Liver (tissue), 9 donors: Measurements from ENCODE around the gene DLGAP4. TPM values are rescaled to one million over a fixed set of nuclear protein-coding genes. Genes with fewer than 3 reads are reported as not detected.

Experiments used
- DNase-seq: peaks from one replicate; pipeline ENCODE4 v3.0.0-alpha.2; 2017; ENCODE audit warnings: low spot score
- H3K27ac ChIP-seq, 2 donors: one replicate each; pipeline ENCODE4 v1.7.0; 2013; ENCODE audit warnings: inconsistent platforms in 2 of 2, low read length in 2 of 2, control low read depth in 1 of 2, low read depth in 1 of 2, mild to moderate bottlenecking in 1 of 2
- H3K27me3 ChIP-seq, 4 donors: one replicate each; pipeline versions ENCODE4 v1.6.1 to v1.7.0; 2013; ENCODE audit warnings: low read length in 3 of 4, inconsistent platforms in 1 of 4, mild to moderate bottlenecking in 1 of 4, moderate library complexity in 1 of 4; ENCODE audit not compliant: control insufficient read depth in 4 of 4, insufficient read depth in 4 of 4
- H3K36me3 ChIP-seq, 4 donors: one replicate each; pipeline versions ENCODE4 v1.6.1 to v1.7.0; 2013; ENCODE audit warnings: low read length in 3 of 4, mild to moderate bottlenecking in 3 of 4, low read depth in 1 of 4, moderate library complexity in 1 of 4; ENCODE audit not compliant: control insufficient read depth in 4 of 4, insufficient read depth in 3 of 4
- H3K4me1 ChIP-seq, 4 donors: one replicate each; pipeline versions ENCODE4 v1.6.1 to v1.7.0; 2013; ENCODE audit warnings: low read length in 3 of 4, mild to moderate bottlenecking in 3 of 4, moderate library complexity in 1 of 4; ENCODE audit not compliant: control insufficient read depth in 4 of 4, insufficient read depth in 4 of 4
- H3K4me3 ChIP-seq, 3 donors: one replicate each; pipeline versions ENCODE4 v1.6.1 to v1.7.0; 2013; ENCODE audit warnings: low read length in 3 of 3, control low read depth in 1 of 3, low read depth in 1 of 3, mild to moderate bottlenecking in 1 of 3
- H3K9ac ChIP-seq, 2 donors: one replicate each; pipeline ENCODE4 v1.7.0; 2013; ENCODE audit warnings: low read length in 2 of 2, mild to moderate bottlenecking in 2 of 2, moderate library complexity in 2 of 2, control low read depth in 1 of 2, low read depth in 1 of 2
- H3K9me3 ChIP-seq, 4 donors: one replicate each; pipeline versions ENCODE4 v1.6.1 to v1.7.0; 2013; ENCODE audit warnings: low read length in 3 of 4; ENCODE audit not compliant: control insufficient read depth in 4 of 4
- ATF3 ChIP-seq: IDR thresholded peaks from 2 replicates; pipeline ENCODE4 v1.6.1; 2016; ENCODE audit warnings: antibody characterized with exemption
- CTCF ChIP-seq: fragments of 150-350 bp; IDR thresholded peaks from 2 replicates; pipeline ENCODE4 v1.5.1; 2017; ENCODE audit warnings: improper control_type of control experiment, low read depth, low read length; ENCODE audit not compliant: missing input control
- EGR1 ChIP-seq, 2 donors: IDR thresholded peaks; 2 replicates each; pipeline ENCODE4 v1.6.1; 2016 to 2018; ENCODE audit warnings: antibody characterized with exemption in 2 of 2, low read depth in 2 of 2
- FOXA1 ChIP-seq: IDR thresholded peaks from 2 replicates; pipeline ENCODE4 v1.6.1; 2016; ENCODE audit warnings: antibody characterized with exemption
- FOXA2 ChIP-seq: IDR thresholded peaks from 2 replicates; pipeline ENCODE4 v1.6.1; 2016; ENCODE audit warnings: antibody characterized with exemption
- GABPA ChIP-seq, 2 donors: IDR thresholded peaks in 1 of 2; conservative IDR thresholded peaks in 1 of 2; 2 replicates each; pipeline ENCODE4 v1.6.1; 2016; ENCODE audit warnings: antibody characterized with exemption in 2 of 2, mild to moderate bottlenecking in 1 of 2, moderate library complexity in 1 of 2
- HNF4A ChIP-seq, 2 donors: conservative IDR thresholded peaks; 2 replicates each; pipeline ENCODE4 v1.6.1; 2016; ENCODE audit warnings: antibody characterized with exemption in 2 of 2, mild to moderate bottlenecking in 2 of 2
- HNF4G ChIP-seq: IDR thresholded peaks from 2 replicates; pipeline ENCODE4 v1.6.1; 2016; ENCODE audit warnings: antibody characterized with exemption
- JUND ChIP-seq, 2 donors: IDR thresholded peaks; 2 replicates each; pipeline ENCODE4 v1.6.1; 2016; ENCODE audit warnings: antibody characterized with exemption in 2 of 2
- MAX ChIP-seq: IDR thresholded peaks from 2 replicates; pipeline ENCODE4 v1.6.1; 2016; ENCODE audit warnings: antibody characterized with exemption
- NR2F2 ChIP-seq: IDR thresholded peaks from 2 replicates; pipeline ENCODE4 v1.6.1; 2016; ENCODE audit warnings: antibody characterized with exemption
- RAD21 ChIP-seq, 2 donors: IDR thresholded peaks; 2 replicates each; pipeline ENCODE4 v1.6.1; 2016; ENCODE audit warnings: antibody characterized with exemption in 2 of 2, mild to moderate bottlenecking in 2 of 2
- RXRA ChIP-seq, 2 donors: IDR thresholded peaks; 2 replicates each; pipeline ENCODE4 v1.6.1; 2017 to 2018; ENCODE audit warnings: antibody characterized with exemption in 2 of 2, mild to moderate bottlenecking in 1 of 2
- SP1 ChIP-seq: IDR thresholded peaks from 2 replicates; pipeline ENCODE4 v1.6.1; 2018; ENCODE audit warnings: antibody characterized with exemption, mild to moderate bottlenecking
- TAF1 ChIP-seq: conservative IDR thresholded peaks from 2 replicates; pipeline ENCODE4 v1.6.1; 2016; ENCODE audit warnings: antibody characterized with exemption, mild to moderate bottlenecking
- YY1 ChIP-seq: IDR thresholded peaks from 2 replicates; pipeline ENCODE4 v1.6.1; 2016; ENCODE audit warnings: antibody characterized with exemption, mild to moderate bottlenecking
- ZBTB33 ChIP-seq: IDR thresholded peaks from 2 replicates; pipeline ENCODE4 v1.6.1; 2016; ENCODE audit warnings: antibody characterized with exemption
- WGBS: extraction: QIAGEN DNeasy Blood & Tissue Kit; methylation state at CpG from one replicate; pipeline ENCODE4 v1.1.7; 2013; 5-methylcytosine and 5-hydroxymethylcytosine counted together
- polyA plus RNA-seq, 2 donors: library from polyadenylated mRNA; stranded (reverse) in 1 of 2; unstranded in 1 of 2; fragments of 200-250 nt in 1 of 2; fragments of >200 nt in 1 of 2; fragmentation: Nextera tagmentation in 1 of 2; extraction: Ambion mirVana in 1 of 2; gene quantifications; one replicate each; pipeline versions ENCODE4 v1.2.1 to v1.2.3, GENCODE V29; 2013 to 2015
- total RNA-seq, 2 donors: library from RNA; depleted of rRNA; stranded (reverse); fragments of >200 nt; gene quantifications; one replicate each; pipeline ENCODE4 v1.2.3, GENCODE V29; 2014
- donor health status: healthy.
- donor health status: healthy.
- donor health status: healthy.
- donor health status: healthy.
- donor health status: healthy.

DLGAP4 gene
- total and polyA plus RNA-seq, 4 donors, result 2.9 to 18.7 (median 11.2) TPM

GRCh38 chr20:36355469-36356171 lies 49.5 kb downstream of the DLGAP4 start (continued):
- TF ChIP-seq ZBTB33 (no peak), FOXA2 (no peak), SP1 (no peak), RAD21 (IDR thresholded peaks at IDR 0.05) (no peak), RXRA (IDR thresholded peaks at IDR 0.05) (no peak), NR2F2 (no peak), GABPA (IDR thresholded peaks at IDR 0.05 in 1 of 2, conservative IDR thresholded peaks at IDR 0.05 in 1 of 2) (no peak), TAF1 (no peak)

- no peak overlapping the region for H3K9ac ChIP-seq
- no peak overlapping the region for H3K4me3 ChIP-seq
- DNase-seq, result no peak
- 77% methylated on average over 11 of the region's 11 CpGs for WGBS
- TF ChIP-seq MAX, result no peak
- TF ChIP-seq CTCF, result no peak
- TF ChIP-seq ATF3, result no peak
- no peak for TF ChIP-seq EGR1 (IDR thresholded peaks at IDR 0.05; ENCODE audit: low read depth in 2 of 2)
- TF ChIP-seq FOXA2, result no peak
- no peak for TF ChIP-seq RAD21 (IDR thresholded peaks at IDR 0.05)
- no peak for TF ChIP-seq NR2F2
- H3K27me3 ChIP-seq, result peaks cover 0 to 5% (median 0%) of the 10 kb centered on the region in 4 donors
- no peaks in the 10 kb centered on the region for H3K9me3 ChIP-seq
- no peak overlapping the region for H3K27ac ChIP-seq
- H3K4me1 ChIP-seq, result no peaks in the 10 kb centered on the region
- H3K36me3 ChIP-seq, result no peaks in the 10 kb centered on the region
Measured at GRCh38 chr20:36359668-36360406, 53.7 kb downstream of the DLGAP4 start.

- no peak overlapping the region for H3K27ac ChIP-seq
- no peak overlapping the region for H3K9ac ChIP-seq
- H3K27me3 ChIP-seq, result peaks cover 0 to 5% (median 0%) of the 10 kb centered on the region in 4 donors
- H3K9me3 ChIP-seq, result no peaks in the 10 kb centered on the region
- H3K4me1 ChIP-seq, result no peaks in the 10 kb centered on the region
- no peaks in the 10 kb centered on the region for H3K36me3 ChIP-seq
- WGBS, result 68% methylated on average over 10 of the region's 10 CpGs
- no peak overlapping the region for H3K4me3 ChIP-seq
- no peak for DNase-seq
- TF ChIP-seq TAF1 (no peak), GABPA (IDR thresholded peaks at IDR 0.05 in 1 of 2, conservative IDR thresholded peaks at IDR 0.05 in 1 of 2) (no peak), JUND (IDR thresholded peaks at IDR 0.05) (no peak), YY1 (no peak), MAX (no peak), HNF4G (no peak), HNF4A (conservative IDR thresholded peaks at IDR 0.05) (no peak), EGR1 (IDR thresholded peaks at IDR 0.05; ENCODE audit: low read depth in 2 of 2) (no peak), CTCF (no peak), SP1 (no peak), RAD21 (IDR thresholded peaks at IDR 0.05) (no peak), RXRA (IDR thresholded peaks at IDR 0.05) (no peak), FOXA1 (no peak)
Measured at GRCh38 chr20:36360429-36360828, 54.3 kb downstream of the DLGAP4 start.
